RPMI8226 (cell line): ENCODE data around the gene ABHD16A.

Experiments used
- DNase-seq: peaks from one replicate; pipeline ENCODE4 v3.0.0-alpha.2; 2015

Gene ABHD16A

DNA sequence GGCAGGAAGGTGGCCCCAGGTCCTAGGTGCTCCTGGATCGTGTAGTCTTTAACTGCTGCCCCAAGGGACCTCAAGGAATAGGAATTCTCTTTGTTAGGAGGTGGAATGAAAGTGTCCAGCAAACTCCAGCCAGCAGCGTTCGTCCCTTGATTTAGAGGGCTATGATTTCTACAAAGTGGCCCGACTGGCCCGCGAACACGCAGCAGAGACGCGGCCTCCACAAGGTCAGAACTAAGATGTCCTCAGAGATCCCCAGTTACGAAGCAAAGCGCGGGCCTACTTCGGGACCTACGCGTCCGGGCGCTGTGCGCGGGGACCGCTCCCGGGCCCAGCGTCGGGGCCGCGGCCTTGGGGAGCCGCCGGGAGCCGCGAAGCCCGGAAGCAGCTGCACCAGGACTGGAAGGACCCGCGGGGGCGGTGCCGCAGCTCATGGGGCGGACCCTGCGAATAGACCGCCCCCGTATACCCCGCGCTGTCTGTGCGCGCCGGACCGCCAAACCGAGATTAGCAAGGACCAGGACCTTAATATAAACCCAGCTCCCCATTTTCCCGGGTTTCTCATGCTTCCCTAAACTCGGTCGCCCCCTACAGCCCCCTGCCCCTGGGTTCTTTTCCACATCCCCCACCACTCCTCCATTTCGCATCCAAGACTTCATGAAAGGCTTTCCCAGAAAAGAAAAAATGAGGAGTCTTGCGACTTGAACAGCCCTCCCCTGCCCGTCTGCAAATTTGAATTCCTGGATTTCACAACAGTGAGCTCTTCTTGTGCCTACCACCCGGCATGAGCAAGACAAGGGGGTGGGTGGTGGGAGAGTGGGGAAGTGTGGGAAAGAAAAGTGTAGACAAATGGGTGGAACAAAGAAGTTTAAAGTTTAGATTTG is 42.5 kb downstream of the ABHD16A start, which contains the start of gene C6orf47:
Gene C6orf47 (minus strand): TSS at position 398 of the 881 bp plus-strand sequence. CDS start 831 bp downstream, outside the sequence.
- peak; percentile 86 for DNase-seq

DNA sequence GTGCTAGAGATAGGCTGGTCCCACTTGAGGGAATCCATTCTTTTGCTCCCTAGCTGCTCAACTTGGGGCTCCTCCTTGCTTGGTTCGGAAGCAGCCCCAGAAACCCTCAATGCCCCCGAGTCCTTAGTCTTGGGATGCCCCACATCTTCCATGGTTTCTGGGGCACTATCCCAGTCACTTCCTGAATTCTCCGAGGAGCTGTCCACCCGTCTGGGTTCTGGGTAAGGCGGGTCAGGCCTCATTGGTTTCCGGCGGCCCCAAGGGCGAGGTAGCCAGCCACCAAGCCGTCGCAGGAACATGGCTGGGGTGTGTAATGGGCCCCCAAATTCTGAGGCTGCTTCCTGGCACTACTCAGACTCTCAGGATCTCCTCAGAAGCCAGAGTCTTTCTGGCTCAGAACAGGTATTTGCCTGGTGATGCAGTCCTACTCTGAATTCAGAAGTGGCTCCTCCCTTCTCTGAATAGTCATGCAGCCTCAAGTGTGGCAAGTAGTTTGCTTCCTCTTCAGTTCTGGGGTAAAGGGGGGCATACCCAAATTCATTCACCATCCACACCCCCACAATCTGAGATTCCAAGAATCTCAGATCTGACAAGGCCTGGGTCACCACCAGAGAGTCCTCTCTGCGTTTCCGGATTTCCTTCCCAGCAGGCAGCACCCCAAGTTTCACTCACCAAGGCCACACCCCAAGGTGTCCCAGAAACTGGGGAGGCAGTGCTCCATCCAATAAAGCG is 43.3 kb downstream of the ABHD16A start:
- peak; percentile 40 for DNase-seq

GRCh38 chr6:31658983-31659648 is 44.0 kb downstream of the ABHD16A start:
- DNase-seq = no peak

GRCh38 chr6:31658158-31658688 is 44.9 kb downstream of the ABHD16A start:
- DNase-seq = no peak

- DNase-seq = no peak
Measured at GRCh38 chr6:31657406-31658157, 45.5 kb downstream of the ABHD16A start.

DNA sequence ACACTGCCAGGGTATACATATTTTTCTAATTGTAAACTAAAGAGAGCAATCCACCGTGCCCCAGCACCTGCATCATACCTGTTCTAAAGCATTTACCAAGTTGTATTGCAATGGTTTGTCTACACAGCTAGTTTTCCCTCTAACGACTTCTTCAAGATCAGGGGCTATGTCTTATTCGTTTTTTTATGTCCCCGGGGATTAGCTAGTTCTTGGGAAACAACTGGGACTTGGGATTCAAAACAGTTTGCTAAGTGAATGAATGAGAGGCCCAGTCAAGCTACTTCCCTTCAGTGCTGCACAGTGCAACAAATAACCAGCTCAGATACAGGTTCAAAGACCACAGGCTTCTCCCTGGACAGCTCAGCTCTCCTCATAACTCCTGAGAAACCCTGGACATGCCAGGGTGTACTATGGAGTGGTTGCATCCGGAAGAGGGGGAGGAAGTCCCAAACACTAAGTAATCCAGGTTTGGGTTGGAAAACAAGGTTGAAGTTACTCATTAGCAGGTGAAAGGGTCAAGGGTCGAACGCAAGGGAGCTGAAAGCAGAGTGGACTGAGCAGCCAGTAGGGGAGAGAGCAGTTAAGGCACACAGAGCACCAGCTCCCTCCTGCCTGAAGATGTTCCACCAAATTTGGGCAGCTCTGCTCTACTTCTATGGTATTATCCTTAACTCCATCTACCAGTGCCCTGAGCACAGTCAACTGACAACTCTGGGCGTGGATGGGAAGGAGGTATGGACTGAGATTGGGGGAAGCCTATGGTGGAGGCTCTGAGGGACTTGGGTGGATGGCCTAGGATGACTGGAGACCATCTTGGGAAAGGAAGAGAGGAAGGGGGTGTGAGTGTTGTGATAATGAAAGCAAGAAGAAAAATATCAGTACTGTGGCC is 47.5 kb downstream of the ABHD16A start, which contains the start of gene APOM:
Gene APOM (plus strand): TSS at position 546 of the 889 bp plus-strand sequence. CDS start 73 bp downstream, at position 619.
- no peak for DNase-seq

GRCh38 chr6:31654574-31655348 is 48.4 kb downstream of the ABHD16A start:
- DNase-seq = no peak

DNA sequence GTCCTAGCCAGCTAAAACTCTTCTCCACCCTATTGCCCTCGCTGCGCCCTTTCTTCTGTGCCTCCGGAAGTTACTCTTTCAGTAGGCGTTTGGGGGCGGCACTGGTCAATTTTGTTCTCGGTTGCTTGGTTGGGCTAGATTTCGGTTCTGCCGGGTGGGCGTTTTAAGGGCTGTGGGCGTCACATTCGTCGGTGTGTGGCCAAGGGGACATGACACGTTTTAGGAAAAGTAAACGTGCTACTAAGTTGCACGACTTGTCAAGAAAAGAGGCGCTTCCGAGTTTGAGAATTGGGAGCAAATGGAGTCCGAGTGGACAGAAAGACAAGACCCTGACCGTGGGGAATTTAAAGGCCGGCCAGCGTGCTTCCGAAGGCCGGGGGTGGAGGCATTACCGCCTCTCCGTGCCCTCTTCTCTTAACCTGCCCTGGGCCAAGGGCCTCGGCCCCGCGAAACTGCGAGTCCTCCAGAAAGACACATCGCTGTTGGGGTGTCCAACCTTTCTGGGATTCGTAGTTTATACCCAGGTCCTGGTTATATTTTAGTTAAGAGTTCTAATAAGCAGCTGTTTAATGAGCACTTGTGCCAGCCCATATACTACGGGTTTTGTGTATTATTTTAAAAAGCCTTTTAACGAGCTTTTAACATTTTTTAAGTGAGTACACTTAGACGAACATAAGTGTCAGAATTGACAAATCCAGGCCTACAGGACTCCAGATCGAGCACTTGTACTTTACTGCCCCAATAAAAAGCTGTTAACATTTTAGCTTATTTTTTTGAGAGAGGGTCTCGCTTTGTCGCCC is 50.0 kb downstream of the ABHD16A start:
- DNase-seq = peak; percentile 93

- DNase-seq = peak; percentile 66
Measured at GRCh38 chr6:31651602-31652191, 51.4 kb downstream of the ABHD16A start.

- DNase-seq = no peak
Measured at GRCh38 chr6:31645325-31645724, 57.8 kb downstream of the ABHD16A start.

DNA sequence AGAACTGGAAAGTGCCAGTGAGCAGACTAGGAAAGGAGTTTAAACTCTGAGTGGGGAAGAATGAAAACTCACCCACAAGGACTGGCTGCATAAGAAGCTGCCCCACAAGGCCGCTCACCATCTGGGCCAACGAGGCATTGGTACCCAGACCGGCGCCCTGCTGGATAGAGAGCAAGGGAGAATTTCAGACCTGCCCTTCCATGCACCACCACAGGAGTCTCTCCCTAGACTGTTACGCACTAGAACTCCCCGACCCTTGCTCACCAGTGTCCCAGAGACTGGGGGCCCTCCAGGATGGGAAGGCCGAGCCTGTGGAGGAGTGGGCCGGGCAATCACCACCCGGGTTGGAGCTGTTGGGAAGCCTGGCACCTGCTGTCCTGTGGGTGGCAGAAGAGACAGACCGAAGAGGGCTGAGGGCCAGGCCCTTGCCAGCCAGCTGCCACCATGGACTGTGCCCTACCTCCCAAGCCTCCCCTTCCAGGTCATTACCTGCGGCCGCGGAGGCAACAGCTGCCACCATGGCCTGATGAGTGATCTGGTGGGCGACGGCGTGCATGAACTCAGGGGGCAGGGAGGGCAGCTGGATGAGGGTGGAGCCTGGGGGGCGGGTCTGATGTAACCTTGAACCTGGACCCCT is 59.2 kb downstream of the ABHD16A start:
- DNase-seq = no peak

DNA sequence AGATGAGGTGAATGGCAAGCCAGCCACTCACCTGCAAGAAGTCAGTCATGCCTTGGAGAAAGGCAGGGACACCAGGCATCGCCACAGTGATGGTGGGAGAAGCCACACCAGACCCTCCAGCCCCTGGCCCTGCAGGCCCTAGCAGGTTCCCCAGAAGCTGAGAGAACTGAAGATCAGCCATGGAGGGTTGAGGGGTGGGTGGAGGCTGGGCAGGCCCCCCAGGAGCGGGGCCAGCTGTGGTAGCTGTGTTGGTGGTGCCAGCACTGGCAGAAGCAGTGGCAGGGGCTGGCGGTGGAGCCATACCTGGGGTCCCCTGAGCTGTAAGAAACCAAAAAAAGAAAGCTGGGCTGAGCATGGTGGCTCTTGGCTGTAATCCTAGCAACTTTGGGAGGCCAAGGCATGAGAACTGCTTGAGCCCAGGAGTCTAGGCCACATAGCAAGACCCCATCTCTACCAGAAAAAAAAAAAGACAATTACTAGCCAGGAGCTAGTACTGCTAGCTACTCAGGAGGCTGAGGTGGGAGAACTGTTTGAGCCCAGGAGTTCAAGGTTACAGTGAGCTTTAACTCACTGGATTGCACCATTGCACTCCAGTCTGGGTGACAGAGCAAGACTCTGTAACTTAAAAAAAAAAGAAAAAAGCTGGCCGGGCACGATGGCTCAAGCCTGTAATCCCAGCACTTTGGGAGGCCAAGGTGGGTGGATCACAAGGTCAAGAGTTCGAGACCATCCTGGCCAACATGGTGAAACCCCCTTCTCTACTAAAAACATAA is 60.1 kb downstream of the ABHD16A start:
- DNase-seq = no peak

DNA sequence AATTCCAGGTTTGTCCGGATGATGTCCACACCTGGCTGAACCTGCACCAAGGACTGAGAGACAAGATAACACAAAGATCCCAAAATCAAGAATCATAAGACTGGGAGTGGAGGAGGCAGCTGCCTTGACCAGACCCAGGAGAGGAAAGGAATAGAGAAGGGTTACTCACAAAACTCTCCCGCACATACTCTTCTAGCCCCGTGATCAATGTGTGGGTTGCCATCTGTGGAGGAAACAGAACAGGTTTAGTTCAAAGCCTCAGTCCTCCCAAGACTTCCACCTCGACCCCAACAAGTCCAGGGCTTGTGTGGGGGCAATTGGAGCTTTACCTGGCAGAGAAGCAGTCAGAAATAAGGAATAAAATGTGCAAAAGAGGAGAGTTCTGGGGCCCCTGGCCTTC is 61.8 kb downstream of the ABHD16A start:
- DNase-seq = no peak

DNA sequence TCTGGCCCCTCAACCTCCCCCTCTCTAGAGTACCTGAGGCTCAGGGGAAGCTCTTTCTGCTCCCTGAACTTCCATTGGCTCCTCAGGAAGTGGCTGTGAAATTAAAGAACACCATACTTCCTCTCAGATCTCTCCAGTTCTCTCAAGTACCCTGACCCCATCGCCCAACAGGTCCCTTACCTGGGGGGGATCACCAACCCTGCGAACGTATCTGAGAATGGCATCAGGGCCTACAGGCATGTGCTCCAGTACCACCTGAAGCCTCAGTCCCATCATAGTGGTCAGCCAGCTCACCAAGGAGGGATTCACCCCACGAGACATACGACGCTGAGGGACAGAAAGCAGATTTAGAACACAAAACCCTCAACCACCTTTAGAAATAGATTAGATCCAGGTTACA is 62.5 kb downstream of the ABHD16A start:
- no peak for DNase-seq

GRCh38 chr6:31639449-31639861 is 63.7 kb downstream of the ABHD16A start:
- DNase-seq = no peak

DNA sequence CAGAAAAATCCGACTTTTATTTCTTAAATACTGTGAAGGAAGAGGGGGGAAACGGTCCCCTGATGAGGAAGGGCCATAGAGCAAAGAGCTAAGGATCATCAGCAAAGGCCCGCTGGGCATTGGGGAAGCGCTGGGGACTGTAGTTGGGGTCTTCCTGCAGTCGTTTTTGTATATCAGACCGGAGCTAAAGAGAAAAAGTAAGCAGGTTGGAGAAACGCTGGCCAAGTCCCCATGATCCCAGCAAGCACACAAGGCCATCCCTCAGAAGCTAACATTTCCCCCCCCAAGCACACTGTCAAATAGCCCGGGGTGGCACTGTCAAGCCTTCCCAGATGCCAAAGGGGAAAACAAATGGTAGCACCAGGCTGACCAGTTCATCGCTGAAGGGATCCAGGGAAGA is 64.1 kb downstream of the ABHD16A start:
- DNase-seq = no peak
